Measurements from ENCODE around the gene MID1. TPM values are rescaled to one million over a fixed set of nuclear protein-coding genes. Genes with fewer than 3 reads are reported as not detected.
A peak's percentile ranks its signal among the peaks of the same experiment; 100 is the strongest.

The MID1 gene
- total RNA-seq, 4 donors from 2014 or later = 6.7 to 17.7 (median 10.9) TPM

- H3K36me3 ChIP-seq = no peaks in the 10 kb centered on the region
- 51 to 71% methylated on average over 3 of the region's 3 CpGs for WGBS, 2 donors
- no peaks in the 10 kb centered on the region for H3K9me3 ChIP-seq
- H3K27ac ChIP-seq = no peak overlapping the region
- no peaks in the 10 kb centered on the region for H3K27me3 ChIP-seq
- TF ChIP-seq POLR2A (IDR thresholded peaks at IDR 0.05) = no peak
- no peak for TF ChIP-seq CTCF (IDR thresholded peaks at IDR 0.05)
- TF ChIP-seq EP300 (IDR thresholded peaks at IDR 0.05) = no peak
- no peak overlapping the region for H3K4me3 ChIP-seq
- no peak for DNase-seq (ENCODE audit: low spot score in 2 of 2)
- peaks cover 0 to 5% (median 0%) of the 10 kb centered on the region in 4 donors for H3K4me1 ChIP-seq
Measured at GRCh38 chrX:10603612-10604011, 16.8 kb downstream of the MID1 start.

GRCh38 chrX:10602646-10603045 lies 17.7 kb downstream of the MID1 start:
- no peak for TF ChIP-seq CTCF (IDR thresholded peaks at IDR 0.05)
- TF ChIP-seq POLR2A (IDR thresholded peaks at IDR 0.05) = no peak
- no peak for TF ChIP-seq EP300 (IDR thresholded peaks at IDR 0.05)
- H3K9me3 ChIP-seq = no peaks in the 10 kb centered on the region
- WGBS, 2 donors = 71 to 80% methylated on average over 2 of the region's 2 CpGs
- H3K4me1 ChIP-seq = peaks cover 0 to 5% (median 0%) of the 10 kb centered on the region in 4 donors
- H3K27me3 ChIP-seq = no peaks in the 10 kb centered on the region
- H3K4me3 ChIP-seq = no peak overlapping the region
- no peak overlapping the region for H3K27ac ChIP-seq
- DNase-seq (ENCODE audit: low spot score in 2 of 2) = no peak
- H3K36me3 ChIP-seq = no peaks in the 10 kb centered on the region

- H3K4me3 ChIP-seq = no peak overlapping the region
- no peak for DNase-seq (ENCODE audit: low spot score in 2 of 2)
- H3K4me1 ChIP-seq = peaks cover 0 to 5% (median 0%) of the 10 kb centered on the region in 4 donors
- peak overlapping the region in 2 of 4 donors; percentile 32 to 54 for H3K27ac ChIP-seq
- H3K9me3 ChIP-seq = no peaks in the 10 kb centered on the region
- no peaks in the 10 kb centered on the region for H3K27me3 ChIP-seq
- no peaks in the 10 kb centered on the region for H3K36me3 ChIP-seq
- no peak for TF ChIP-seq EP300 (IDR thresholded peaks at IDR 0.05)
- no peak for TF ChIP-seq POLR2A (IDR thresholded peaks at IDR 0.05)
- 28 to 30% methylated on average over 1 of the region's 1 CpG for WGBS, 2 donors
Measured at GRCh38 chrX:10600479-10600878, 19.9 kb downstream of the MID1 start.

GRCh38 chrX:10598540-10598939 lies 21.8 kb downstream of the MID1 start:
- peaks cover 0 to 5% (median 0%) of the 10 kb centered on the region in 4 donors for H3K4me1 ChIP-seq
- H3K36me3 ChIP-seq = no peaks in the 10 kb centered on the region
- WGBS, 2 donors = 47 to 56% methylated on average over 5 of the region's 5 CpGs
- no peak overlapping the region for H3K27ac ChIP-seq
- no peak overlapping the region for H3K4me3 ChIP-seq
- H3K9me3 ChIP-seq = no peaks in the 10 kb centered on the region
- TF ChIP-seq POLR2A (IDR thresholded peaks at IDR 0.05) = no peak
- no peak for TF ChIP-seq EP300 (IDR thresholded peaks at IDR 0.05)
- TF ChIP-seq CTCF (IDR thresholded peaks at IDR 0.05) = no peak
- no peaks in the 10 kb centered on the region for H3K27me3 ChIP-seq
- no peak for DNase-seq (ENCODE audit: low spot score in 2 of 2)

GRCh38 chrX:10597871-10598270 lies 22.5 kb downstream of the MID1 start:
- TF ChIP-seq EP300 (IDR thresholded peaks at IDR 0.05) (no peak), CTCF (IDR thresholded peaks at IDR 0.05) (peak in 4 of 5 experiments; percentile 15 to 34 (median 21)), POLR2A (IDR thresholded peaks at IDR 0.05) (no peak)
- 53 to 93% methylated on average over 1 of the region's 1 CpG for WGBS, 2 donors

More at GRCh38 chrX:10597871-10598270, 22.5 kb downstream of the MID1 start:
- no peak overlapping the region for H3K27ac ChIP-seq
- no peaks in the 10 kb centered on the region for H3K9me3 ChIP-seq
- no peak for DNase-seq (ENCODE audit: low spot score in 2 of 2)
- H3K36me3 ChIP-seq = no peaks in the 10 kb centered on the region
- no peak overlapping the region for H3K4me3 ChIP-seq
- H3K4me1 ChIP-seq = peaks cover 0 to 5% (median 0%) of the 10 kb centered on the region in 4 donors
- no peaks in the 10 kb centered on the region for H3K27me3 ChIP-seq

Measured in tibial nerve (tissue), 4 donors.